Femur (tissue), 1 donor: Measurements from ENCODE around the gene SMIM22.

Experiments
- DNase-seq: peaks from one replicate; pipeline ENCODE4 v3.0.0-alpha.2; 2017

The SMIM22 gene

GRCh38 chr16:4796982-4797804 is 2.0 kb downstream of the SMIM22 start:
- DNase-seq = no peak

- no peak for DNase-seq
These were observed 2.7 kb downstream of the SMIM22 start for GRCh38 chr16:4797805-4798252.

DNA sequence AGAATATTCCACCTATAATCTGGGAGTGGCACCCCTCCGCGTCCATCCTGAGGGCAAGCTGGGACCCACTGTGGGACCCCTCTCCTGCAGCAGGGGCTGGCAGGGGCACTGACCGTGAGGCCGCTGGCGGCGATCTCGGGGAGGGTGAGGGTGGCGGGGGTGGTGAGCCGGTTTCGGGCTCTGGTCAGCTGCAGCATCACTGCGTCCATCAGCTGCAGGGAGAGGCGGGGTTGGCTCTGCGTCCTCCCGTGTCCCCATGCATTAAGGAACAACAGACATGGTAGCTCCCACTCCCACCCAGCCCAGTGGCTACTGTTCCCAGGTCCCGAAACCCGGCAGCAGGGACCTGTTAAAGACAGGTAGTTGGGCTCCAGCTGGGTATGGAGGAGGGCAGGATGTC is 3.3 kb downstream of the SMIM22 start:
- no peak for DNase-seq

DNA sequence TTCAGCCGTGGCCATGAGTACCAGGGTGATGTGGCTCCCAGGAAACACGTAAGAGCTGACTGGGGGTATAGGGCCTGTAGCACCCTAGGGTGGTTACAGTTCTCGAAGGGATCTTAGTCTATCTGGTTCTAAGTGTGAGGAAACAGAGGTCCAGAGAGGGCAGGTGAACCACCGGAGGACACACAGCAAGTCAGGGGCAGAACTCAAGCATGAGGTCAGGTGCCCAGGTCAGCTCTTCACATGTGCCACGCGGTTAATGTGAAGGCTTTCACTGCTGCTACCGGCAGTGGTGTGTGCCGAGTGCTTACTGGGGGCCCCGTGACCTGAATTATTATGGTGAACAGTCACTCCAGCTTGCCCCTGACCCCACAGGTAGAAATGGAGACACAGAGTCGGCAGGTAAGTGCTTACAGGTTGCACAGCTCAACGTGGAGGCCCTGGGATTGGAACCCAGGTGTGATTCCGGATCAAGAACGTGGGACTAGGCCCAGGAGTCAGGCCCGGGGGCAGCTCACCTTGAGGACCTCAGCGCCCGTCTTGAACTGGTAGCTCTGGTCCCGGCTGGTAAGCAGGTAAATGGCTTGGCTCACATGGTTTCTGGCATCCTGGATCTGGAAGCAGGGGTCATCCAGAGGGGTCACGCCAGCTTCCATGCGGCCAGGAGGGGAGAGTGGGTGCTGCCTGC is 4.1 kb downstream of the SMIM22 start:
- no peak for DNase-seq

GRCh38 chr16:4800290-4801041 is 5.3 kb downstream of the SMIM22 start:
- DNase-seq = peak; percentile 55

DNA sequence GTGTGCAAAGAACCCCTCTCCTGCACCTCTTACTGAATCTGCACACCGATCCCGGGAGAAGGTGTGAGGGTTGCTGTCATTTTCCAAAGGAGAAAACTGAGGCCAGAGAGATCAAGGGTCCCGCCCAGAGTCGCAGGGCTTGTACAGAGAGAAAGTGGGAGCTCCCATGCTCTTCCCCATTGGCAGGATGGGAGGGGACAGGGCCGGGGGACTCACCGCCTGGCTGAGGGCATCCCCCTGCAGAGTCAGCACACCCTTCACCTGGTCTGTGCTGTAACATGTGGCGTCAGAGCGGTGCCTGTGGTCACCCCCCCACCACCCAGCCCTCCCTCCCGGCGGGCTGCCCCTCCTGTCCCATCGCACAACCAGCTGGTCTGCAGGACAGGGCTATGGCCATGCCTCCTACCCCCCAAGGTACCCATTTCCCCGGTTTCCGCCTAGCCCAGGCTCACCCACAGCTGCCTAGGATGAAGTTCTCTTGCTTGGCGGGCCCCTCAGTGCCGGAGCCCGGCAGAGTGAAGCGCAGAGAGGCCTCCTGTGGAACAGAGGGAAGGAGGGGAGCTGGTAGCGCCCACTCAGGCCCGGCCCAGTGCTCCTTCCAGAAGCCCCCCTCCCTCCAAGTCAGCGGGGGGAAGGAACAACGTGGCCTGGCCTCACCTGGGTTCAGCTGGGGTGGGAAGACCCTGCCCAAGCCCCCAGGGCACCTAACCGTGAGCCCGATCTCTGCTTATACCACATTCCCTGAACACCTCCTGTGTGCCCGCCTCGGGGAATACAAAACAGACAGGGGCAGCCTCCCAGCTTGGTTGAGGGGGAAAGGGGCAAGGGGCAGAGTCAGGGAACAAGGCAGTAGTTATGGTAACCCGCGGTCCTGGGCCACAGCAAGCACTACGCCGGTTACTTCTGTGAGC is 6.1 kb downstream of the SMIM22 start:
- DNase-seq = no peak

GRCh38 chr16:4801962-4802658 is 6.9 kb downstream of the SMIM22 start, which contains the start of gene ROGDI:
Gene ROGDI, minus strand, starts transcription at chr16:4802633. Its CDS starts 62 bp downstream, at chr16:4802571.
- peak; percentile 67 for DNase-seq

GRCh38 chr16:4802659-4803287 is 7.6 kb downstream of the SMIM22 start:
- DNase-seq = peak; percentile 94

GRCh38 chr16:4803401-4803844 is 8.3 kb downstream of the SMIM22 start:
- no peak for DNase-seq

DNA sequence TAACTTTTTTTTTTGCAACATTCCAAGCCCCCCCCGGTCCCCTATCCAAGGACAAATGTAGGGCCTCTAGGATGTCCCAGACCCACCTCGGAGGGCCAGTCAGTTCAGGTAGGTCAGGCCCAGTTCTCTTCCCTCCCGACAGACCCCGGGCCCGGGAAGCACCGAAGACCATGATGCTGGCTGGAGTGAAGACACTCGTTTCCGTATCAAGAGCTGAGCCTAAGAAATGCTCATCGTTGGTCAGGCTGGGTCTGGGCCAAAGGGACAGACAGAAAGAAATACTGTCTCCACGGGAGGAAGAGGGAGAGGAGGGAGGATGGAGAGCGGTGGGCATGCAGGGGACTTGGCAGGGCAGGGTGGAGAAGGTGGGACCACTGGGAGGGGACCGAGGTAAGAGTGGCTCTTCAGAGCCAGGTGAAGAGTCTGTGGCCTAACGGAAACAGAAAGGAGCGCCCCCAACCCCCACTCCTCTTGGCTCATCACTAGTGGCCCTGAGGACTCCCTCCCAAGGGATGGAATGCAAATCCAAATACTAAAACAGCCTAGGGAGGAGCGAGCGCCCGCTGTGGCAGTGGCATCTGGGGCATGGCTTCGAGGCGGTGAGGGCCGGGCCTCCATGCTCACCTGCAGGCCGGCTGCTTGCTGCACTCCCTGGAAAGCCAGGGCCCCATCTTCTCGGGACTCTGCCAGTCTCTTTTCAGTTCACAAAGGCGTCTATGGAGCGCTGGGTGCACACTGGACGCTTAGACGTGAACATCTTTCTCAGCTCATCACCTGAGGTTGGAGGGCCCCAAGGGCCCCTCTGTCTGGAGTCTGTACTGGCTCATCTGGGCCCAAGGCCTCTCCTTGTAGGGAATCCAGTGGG is 9.0 kb downstream of the SMIM22 start:
- no peak for DNase-seq

GRCh38 chr16:4805231-4805630 is 10.1 kb downstream of the SMIM22 start:
- DNase-seq = no peak

- DNase-seq = no peak
These were observed 11.1 kb downstream of the SMIM22 start for GRCh38 chr16:4806280-4806679.

GRCh38 chr16:4811242-4811641 is 16.1 kb downstream of the SMIM22 start:
- no peak for DNase-seq

- no peak for DNase-seq
These were observed 16.6 kb downstream of the SMIM22 start for GRCh38 chr16:4811773-4812172.

GRCh38 chr16:4813251-4814003 is 18.3 kb downstream of the SMIM22 start:
- no peak for DNase-seq

DNA sequence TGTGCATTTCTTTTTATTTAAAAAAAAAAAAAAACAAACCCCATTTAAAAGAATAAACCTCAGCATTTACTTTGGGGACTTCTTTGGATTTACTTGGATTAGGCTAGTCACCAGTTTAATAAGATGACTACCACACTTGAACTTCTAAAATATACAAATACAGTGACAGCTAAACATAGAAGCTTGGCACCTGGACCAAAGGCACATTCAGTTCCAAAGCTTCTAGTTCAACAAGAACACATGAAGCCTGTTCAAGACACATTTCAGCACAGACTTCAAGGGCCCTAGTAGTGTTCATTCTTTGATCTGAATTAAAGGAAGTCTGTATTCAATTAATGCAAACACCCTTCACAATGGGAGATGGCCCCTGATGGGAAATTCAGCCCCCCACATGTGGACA is 18.9 kb downstream of the SMIM22 start:
- DNase-seq = no peak

GRCh38 chr16:4814542-4815173 is 19.5 kb downstream of the SMIM22 start:
- no peak for DNase-seq

DNA sequence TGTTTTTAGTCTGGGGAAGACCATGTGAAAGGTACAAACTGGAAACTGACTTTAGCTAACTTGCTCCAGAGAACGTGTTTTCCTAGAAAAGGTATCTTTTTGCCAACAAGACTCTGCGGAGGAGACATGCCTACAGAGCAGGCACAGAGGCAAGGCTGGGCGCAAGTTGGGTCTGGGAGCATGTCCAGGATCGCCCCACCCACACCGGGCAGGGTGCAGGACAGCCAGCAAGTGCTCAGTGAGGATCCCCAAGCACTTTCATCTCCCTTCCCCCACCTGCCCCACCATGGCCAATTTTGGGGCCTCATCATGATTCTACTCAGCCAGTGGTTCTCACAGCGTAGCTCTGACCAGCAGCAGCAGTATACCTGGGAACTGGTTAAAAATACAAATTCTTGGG is 25.5 kb downstream of the SMIM22 start:
- no peak for DNase-seq

DNA sequence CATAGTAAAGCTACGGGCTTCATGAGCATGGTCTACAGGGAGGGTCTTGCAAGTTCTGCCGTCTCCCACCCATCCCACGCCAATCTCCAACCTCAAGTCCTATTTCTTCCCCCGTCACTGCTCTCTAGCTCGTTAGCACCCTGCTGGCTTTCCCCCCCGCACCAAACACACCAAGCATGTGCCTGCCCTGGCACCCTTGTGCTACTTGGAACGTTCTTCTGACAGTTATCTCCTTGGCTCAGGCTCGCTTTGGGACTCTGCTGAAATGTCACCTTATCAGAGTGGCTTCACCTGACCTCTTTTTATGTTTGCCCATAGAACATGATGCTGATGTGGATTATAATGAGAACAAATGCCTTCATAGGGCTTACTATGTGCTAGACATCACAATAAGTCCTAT is 30.0 kb downstream of the SMIM22 start:
- DNase-seq = no peak
